Omental fat pad (tissue), 4 donors: Measurements from ENCODE around the gene EIF4A2. TPM values are rescaled to one million over a fixed set of nuclear protein-coding genes. Genes with fewer than 3 reads are reported as not detected.
"Not testable (repeated sequence)": the region's sequence is repeated elsewhere in the genome, so short reads cannot be mapped to it uniquely, and the experiment has no call there.

ENCODE experiments used
- ATAC-seq: fragments of 150-250 bp; one replicate; pipeline ENCODE4 v1.9.1; 2016; ENCODE audit warnings: mild to moderate bottlenecking, moderate library complexity; ENCODE audit not compliant: low FRiP score
- DNase-seq: peaks from one replicate; pipeline ENCODE4 v3.0.0-alpha.2; 2019; ENCODE audit warnings: low spot score
- CTCF ChIP-seq, 3 donors: fragments of 450-650 bp; IDR thresholded peaks; one replicate each; pipeline ENCODE4 v1.5.1; 2016 to 2017; ENCODE audit warnings: antibody characterized with exemption in 3 of 3, mild to moderate bottlenecking in 3 of 3, moderate library complexity in 2 of 3
- total RNA-seq, 4 donors: library from RNA; depleted of rRNA; stranded (reverse); fragments of >200 nt; gene quantifications; one replicate each; pipeline ENCODE4 v1.1.0, GENCODE V29; 2016

Gene EIF4A2
- total RNA-seq, 4 donors from 2014 or later: 315 to 515 (median 413) TPM

GRCh38 chr3:186806089-186807055 is 23.0 kb downstream of the EIF4A2 start, which contains the start of gene RFC4:
Gene RFC4, minus strand, starts transcription at chr3:186806482. Its CDS starts 1,769 bp downstream, at chr3:186804713.
- no peak for TF ChIP-seq CTCF (IDR thresholded peaks at IDR 0.05)
- ATAC-seq (peak; percentile 90), DNase-seq (peak; percentile 72)

GRCh38 chr3:186807231-186807630 is 23.9 kb downstream of the EIF4A2 start:
- DNase-seq (no peak), ATAC-seq (no peak)
- no peak for TF ChIP-seq CTCF (IDR thresholded peaks at IDR 0.05)

- TF ChIP-seq CTCF (IDR thresholded peaks at IDR 0.05): no peak
- no peak for DNase-seq
- ATAC-seq: no peak
Measured at GRCh38 chr3:186810336-186810996, 27.1 kb downstream of the EIF4A2 start.

GRCh38 chr3:186811313-186811712 is 27.9 kb downstream of the EIF4A2 start:
- not testable (repeated sequence) for ATAC-seq, DNase-seq

GRCh38 chr3:186814100-186814499 is 30.7 kb downstream of the EIF4A2 start:
- no peak for TF ChIP-seq CTCF (IDR thresholded peaks at IDR 0.05)
- DNase-seq: no peak
- no peak for ATAC-seq

- DNase-seq: no peak
- no peak for TF ChIP-seq CTCF (IDR thresholded peaks at IDR 0.05)
- ATAC-seq: peak; percentile 39
Measured at GRCh38 chr3:186815435-186815834, 32.1 kb downstream of the EIF4A2 start.

GRCh38 chr3:186818516-186818915 is 35.1 kb downstream of the EIF4A2 start:
- TF ChIP-seq CTCF (IDR thresholded peaks at IDR 0.05): no peak
- DNase-seq (no peak), ATAC-seq (no peak)
